GM23338 (cell line): Measurements from ENCODE around the gene A3GALT2. TPM values are rescaled to one million over a fixed set of nuclear protein-coding genes. Genes with fewer than 3 reads are reported as not detected.

ENCODE experiments used
- ATAC-seq: fragments of 200-7000 bp; cut with Tn5 transposase; 3 replicates; pipeline ENCODE4 v1.9.1; 2020
- DNase-seq: peaks from one replicate; pipeline ENCODE4 v3.0.0-alpha.2; 2015; ENCODE audit warnings: low spot score
- H2AFZ ChIP-seq: fragments of 200-600 bp; sonication (generic); 2 replicates; pipeline ENCODE4 v1.8.0; 2016; ENCODE audit warnings: antibody characterized with exemption, mild to moderate bottlenecking, moderate library complexity
- H3F3A ChIP-seq: fragments of 200-600 bp; sonication (generic); replicated peaks from 2 replicates; pipeline ENCODE4 v1.8.0; 2017; ENCODE audit warnings: antibody characterized with exemption, mixed run types, low read depth
- H3K27ac ChIP-seq: fragments of 200-600 bp; sonication (generic); 2 replicates; pipeline ENCODE4 v1.6.1; 2016; ENCODE audit warnings: low read depth
- H3K27me3 ChIP-seq: fragments of 200-600 bp; sonication (generic); 2 replicates; pipeline ENCODE4 v1.8.0; 2016; ENCODE audit warnings: mild to moderate bottlenecking, mixed run types, moderate library complexity; ENCODE audit not compliant: insufficient read depth
- H3K36me3 ChIP-seq: fragments of 200-600 bp; sonication (generic); 2 replicates; pipeline ENCODE4 v1.8.0; 2016; ENCODE audit warnings: mild to moderate bottlenecking; ENCODE audit not compliant: insufficient read depth
- H3K4me1 ChIP-seq: fragments of 200-600 bp; sonication (generic); 2 replicates; pipeline ENCODE4 v1.8.0; 2016; ENCODE audit warnings: mild to moderate bottlenecking, moderate library complexity; ENCODE audit not compliant: insufficient read depth
- H3K4me2 ChIP-seq: fragments of 200-600 bp; sonication (generic); 2 replicates; pipeline ENCODE4 v1.7.1; 2017; ENCODE audit warnings: mixed run types
- H3K4me3 ChIP-seq: fragments of 200-600 bp; sonication (generic); 2 replicates; pipeline ENCODE4 v1.6.1; 2016; ENCODE audit warnings: mixed run types
- H3K79me2 ChIP-seq: fragments of 200-600 bp; sonication (generic); replicated peaks from 2 replicates; pipeline ENCODE4 v1.8.0; 2017; ENCODE audit warnings: mild to moderate bottlenecking; ENCODE audit not compliant: insufficient read depth
- H3K9me2 ChIP-seq: fragments of 200-600 bp; sonication (generic); 2 replicates; pipeline ENCODE4 v1.8.0; 2017; ENCODE audit not compliant: insufficient read depth
- H4K20me1 ChIP-seq: fragments of 200-600 bp; sonication (generic); replicated peaks from 2 replicates; pipeline ENCODE4 v1.8.0; 2017; ENCODE audit warnings: mild to moderate bottlenecking; ENCODE audit not compliant: insufficient read depth
- H3K27ac Mint-ChIP-seq: 2 replicates; pipeline ENCODE4 v1.8.0; 2020; ENCODE audit warnings: inconsistent platforms, mild to moderate bottlenecking, moderate library complexity, mixed read lengths
- H3K27me3 Mint-ChIP-seq: 3 replicates; pipeline ENCODE4 v1.8.0; 2022; ENCODE audit warnings: low read depth, mild to moderate bottlenecking, moderate library complexity, mixed read lengths, inconsistent platforms; ENCODE audit not compliant: insufficient read depth, poor library complexity
- H3K36me3 Mint-ChIP-seq: 3 replicates; pipeline ENCODE4 v1.8.0; 2021; ENCODE audit warnings: low read depth, mild to moderate bottlenecking, inconsistent platforms, moderate library complexity, mixed read lengths
- H3K4me1 Mint-ChIP-seq: 3 replicates; pipeline ENCODE4 v1.8.0; 2020; ENCODE audit warnings: mild to moderate bottlenecking, inconsistent platforms, mixed read lengths
- H3K4me3 Mint-ChIP-seq: 3 replicates; pipeline ENCODE4 v1.8.0; 2021; ENCODE audit warnings: moderate library complexity, mild to moderate bottlenecking, inconsistent platforms, mixed read lengths
- H3K9me3 Mint-ChIP-seq: 3 replicates; pipeline ENCODE4 v1.8.0; 2020; ENCODE audit warnings: moderate library complexity, mild to moderate bottlenecking, inconsistent platforms, mixed read lengths
- CREB1 ChIP-seq: fragments of 250-450 bp; sonication (Bioruptor Pico); IDR thresholded peaks from 2 replicates; pipeline ENCODE4 v1.5.0; 2020; ENCODE audit warnings: low read depth, mild to moderate bottlenecking, moderate library complexity
- EZH2 ChIP-seq: fragments of 200-600 bp; sonication (generic); IDR thresholded peaks from one replicate; pipeline ENCODE4 v1.8.0; 2017; ENCODE audit warnings: antibody characterized with exemption, mild to moderate bottlenecking, low read depth; ENCODE audit not compliant: unreplicated experiment
- EZH2phosphoT487 ChIP-seq: fragments of 200-600 bp; sonication (generic); IDR thresholded peaks from one replicate; pipeline ENCODE4 v1.8.1; 2018; ENCODE audit warnings: antibody characterized with exemption; ENCODE audit not compliant: unreplicated experiment
- JUNB ChIP-seq: IDR thresholded peaks from one replicate; pipeline ENCODE4 v1.6.1; 2016; ENCODE audit warnings: antibody characterized with exemption; ENCODE audit not compliant: unreplicated experiment
- NANOG ChIP-seq: IDR thresholded peaks from 2 replicates; pipeline ENCODE4 v1.6.1; 2016; ENCODE audit warnings: antibody characterized with exemption, borderline replicate concordance
- STAT1 ChIP-seq: IDR thresholded peaks from one replicate; pipeline ENCODE4 v1.6.1; 2016; ENCODE audit warnings: antibody characterized with exemption; ENCODE audit not compliant: unreplicated experiment
- ZNF114 ChIP-seq: fragments of 250-450 bp; sonication (Bioruptor Pico); IDR thresholded peaks from 2 replicates; pipeline ENCODE4 v1.5.0; 2020; ENCODE audit warnings: mild to moderate bottlenecking, moderate library complexity
- ZNF331 ChIP-seq: fragments of 250-450 bp; sonication (Bioruptor Pico); IDR thresholded peaks from 2 replicates; pipeline ENCODE4 v1.5.0; 2020; ENCODE audit warnings: low read depth, mild to moderate bottlenecking, moderate library complexity
- polyA plus RNA-seq: library from polyadenylated mRNA; unstranded; fragments of >200 nt; fragmentation: Nextera tagmentation; extraction: Ambion mirVana; gene quantifications from 2 replicates; pipeline ENCODE4 v1.2.1, GENCODE V29; 2016
- total RNA-seq: library from RNA; depleted of rRNA; stranded (reverse); fragments of >200 nt; shearing (Covaris generic); gene quantifications from 2 replicates; pipeline ENCODE4 v1.2.3, GENCODE V29; 2014
- TF ChIP-seq, protein P1 (sequence below), 2 experiments: fragments of 200-600 bp in 1 of 2; sonication (generic) in 1 of 2; conservative IDR thresholded peaks; 2 replicates each; pipeline versions ENCODE4 v1.5.1 to v1.6.1; 2016 to 2017; ENCODE audit warnings: antibody characterized with exemption in 2 of 2, low read depth in 2 of 2, mild to moderate bottlenecking in 2 of 2, moderate library complexity in 1 of 2
- TF ChIP-seq, protein P2 (sequence below): IDR thresholded peaks from 2 replicates; pipeline ENCODE4 v1.6.1; 2016; ENCODE audit warnings: antibody characterized with exemption
- TF ChIP-seq, protein P3 (sequence below): IDR thresholded peaks from one replicate; pipeline ENCODE4 v1.6.1; 2018; ENCODE audit warnings: antibody characterized with exemption; ENCODE audit not compliant: unreplicated experiment

A3GALT2 gene
- total and polyA plus RNA-seq, 2 experiments from 2014 or later = not detected

DNA sequence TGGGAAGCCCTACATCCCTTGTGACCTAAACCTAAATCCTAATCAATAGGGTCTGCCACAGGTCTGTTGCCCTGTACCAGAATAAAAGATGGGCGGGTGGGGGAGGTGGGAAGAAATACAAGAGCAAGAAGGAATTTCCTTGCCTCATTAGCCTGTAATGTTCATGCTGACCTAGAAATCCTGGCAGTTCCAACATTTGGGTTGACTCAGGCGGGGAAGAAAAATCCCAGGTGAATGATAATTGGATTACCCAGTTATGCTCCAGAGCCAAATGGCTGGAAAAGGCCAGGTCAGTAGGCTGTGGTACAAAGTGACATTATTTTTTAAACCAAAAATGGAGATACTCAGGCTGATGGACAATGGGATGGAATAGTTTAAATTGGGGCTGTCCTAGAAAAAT, 27.3 kb upstream of the A3GALT2 start:
- Histone ChIP-seq H2AFZ (no peak overlapping the region), H3K36me3 (no peaks in the 10 kb centered on the region), H3K79me2 (no peaks in the 10 kb centered on the region), H3K4me2 (peak overlapping the region; percentile 81; the same call in 1 of the 2 replicates), H3K4me3 (peak overlapping the region; percentile 54; the same call in 1 of the 2 replicates), H4K20me1 (peaks cover 32% of the 10 kb centered on the region), H3K9me2 (no peaks in the 10 kb centered on the region), H3F3A (peaks cover 12% of the 10 kb centered on the region), H3K27me3 (peaks cover 94% of the 10 kb centered on the region), H3K4me1 (peaks cover 25% of the 10 kb centered on the region), H3K27ac (no peak overlapping the region)
- H3K4me3 Mint-ChIP-seq = peak overlapping the region; percentile 65
- H3K9me3 Mint-ChIP-seq = no peaks in the 10 kb centered on the region
- no peak for ATAC-seq
- peaks cover 67% of the 10 kb centered on the region for H3K27me3 Mint-ChIP-seq
- H3K36me3 Mint-ChIP-seq = no peaks in the 10 kb centered on the region; the same call in 2 of the 3 replicates
- H3K4me1 Mint-ChIP-seq = peaks cover 42% of the 10 kb centered on the region
- TF ChIP-seq NANOG (no peak), ZNF331 (CRISPR knock-in tag) (no peak), EZH2 (peak; percentile 42)
- H3K27ac Mint-ChIP-seq = no peak overlapping the region
- no peak for DNase-seq

DNA sequence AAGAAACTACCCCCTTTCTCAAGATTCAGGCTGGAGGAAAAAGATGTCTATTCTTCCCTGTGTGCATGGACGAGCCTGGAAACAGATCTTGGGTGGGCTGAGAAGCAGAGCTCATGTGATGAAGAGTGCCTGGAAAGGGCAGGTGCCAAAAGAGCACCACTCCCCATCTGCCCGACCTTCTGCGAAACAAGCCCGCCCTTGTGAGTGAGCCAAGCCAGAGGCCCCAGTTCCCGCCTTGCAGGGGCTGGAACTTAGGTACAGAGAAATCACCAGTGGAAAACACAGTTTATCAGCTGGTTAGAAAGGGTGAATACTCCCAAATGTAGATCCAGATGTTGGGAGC, 26.7 kb upstream of the A3GALT2 start:
- Histone ChIP-seq H3K36me3 (no peaks in the 10 kb centered on the region), H3K9me2 (no peaks in the 10 kb centered on the region), H3K4me2 (no peak overlapping the region), H3K4me3 (no peak overlapping the region), H3K27ac (no peak overlapping the region), H3K79me2 (no peaks in the 10 kb centered on the region), H3F3A (peaks cover 14% of the 10 kb centered on the region), H2AFZ (no peak overlapping the region), H3K27me3 (peaks cover 93% of the 10 kb centered on the region), H3K4me1 (peaks cover 29% of the 10 kb centered on the region), H4K20me1 (peaks cover 32% of the 10 kb centered on the region)
- Mint-ChIP-seq H3K4me1 (peaks cover 47% of the 10 kb centered on the region), H3K27ac (no peak overlapping the region), H3K4me3 (no peak overlapping the region), H3K36me3 (no peaks in the 10 kb centered on the region; the same call in 2 of the 3 replicates), H3K27me3 (peaks cover 66% of the 10 kb centered on the region), H3K9me3 (no peaks in the 10 kb centered on the region)
- DNase-seq = no peak
- no peak for ATAC-seq
- TF ChIP-seq, protein P1, sequence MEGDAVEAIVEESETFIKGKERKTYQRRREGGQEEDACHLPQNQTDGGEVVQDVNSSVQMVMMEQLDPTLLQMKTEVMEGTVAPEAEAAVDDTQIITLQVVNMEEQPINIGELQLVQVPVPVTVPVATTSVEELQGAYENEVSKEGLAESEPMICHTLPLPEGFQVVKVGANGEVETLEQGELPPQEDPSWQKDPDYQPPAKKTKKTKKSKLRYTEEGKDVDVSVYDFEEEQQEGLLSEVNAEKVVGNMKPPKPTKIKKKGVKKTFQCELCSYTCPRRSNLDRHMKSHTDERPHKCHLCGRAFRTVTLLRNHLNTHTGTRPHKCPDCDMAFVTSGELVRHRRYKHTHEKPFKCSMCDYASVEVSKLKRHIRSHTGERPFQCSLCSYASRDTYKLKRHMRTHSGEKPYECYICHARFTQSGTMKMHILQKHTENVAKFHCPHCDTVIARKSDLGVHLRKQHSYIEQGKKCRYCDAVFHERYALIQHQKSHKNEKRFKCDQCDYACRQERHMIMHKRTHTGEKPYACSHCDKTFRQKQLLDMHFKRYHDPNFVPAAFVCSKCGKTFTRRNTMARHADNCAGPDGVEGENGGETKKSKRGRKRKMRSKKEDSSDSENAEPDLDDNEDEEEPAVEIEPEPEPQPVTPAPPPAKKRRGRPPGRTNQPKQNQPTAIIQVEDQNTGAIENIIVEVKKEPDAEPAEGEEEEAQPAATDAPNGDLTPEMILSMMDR (conservative IDR thresholded peaks at IDR 0.05; ENCODE audit: low read depth in 2 of 2) = no peak
- TF ChIP-seq NANOG (no peak), EZH2phosphoT487 (no peak), EZH2 (no peak), ZNF331 (CRISPR knock-in tag) (no peak), ZNF114 (CRISPR knock-in tag) (no peak), JUNB (no peak), CREB1 (CRISPR knock-in tag) (no peak), STAT1 (no peak)
- TF ChIP-seq, protein P2, sequence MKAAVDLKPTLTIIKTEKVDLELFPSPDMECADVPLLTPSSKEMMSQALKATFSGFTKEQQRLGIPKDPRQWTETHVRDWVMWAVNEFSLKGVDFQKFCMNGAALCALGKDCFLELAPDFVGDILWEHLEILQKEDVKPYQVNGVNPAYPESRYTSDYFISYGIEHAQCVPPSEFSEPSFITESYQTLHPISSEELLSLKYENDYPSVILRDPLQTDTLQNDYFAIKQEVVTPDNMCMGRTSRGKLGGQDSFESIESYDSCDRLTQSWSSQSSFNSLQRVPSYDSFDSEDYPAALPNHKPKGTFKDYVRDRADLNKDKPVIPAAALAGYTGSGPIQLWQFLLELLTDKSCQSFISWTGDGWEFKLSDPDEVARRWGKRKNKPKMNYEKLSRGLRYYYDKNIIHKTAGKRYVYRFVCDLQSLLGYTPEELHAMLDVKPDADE = no peak
- TF ChIP-seq, protein P3, sequence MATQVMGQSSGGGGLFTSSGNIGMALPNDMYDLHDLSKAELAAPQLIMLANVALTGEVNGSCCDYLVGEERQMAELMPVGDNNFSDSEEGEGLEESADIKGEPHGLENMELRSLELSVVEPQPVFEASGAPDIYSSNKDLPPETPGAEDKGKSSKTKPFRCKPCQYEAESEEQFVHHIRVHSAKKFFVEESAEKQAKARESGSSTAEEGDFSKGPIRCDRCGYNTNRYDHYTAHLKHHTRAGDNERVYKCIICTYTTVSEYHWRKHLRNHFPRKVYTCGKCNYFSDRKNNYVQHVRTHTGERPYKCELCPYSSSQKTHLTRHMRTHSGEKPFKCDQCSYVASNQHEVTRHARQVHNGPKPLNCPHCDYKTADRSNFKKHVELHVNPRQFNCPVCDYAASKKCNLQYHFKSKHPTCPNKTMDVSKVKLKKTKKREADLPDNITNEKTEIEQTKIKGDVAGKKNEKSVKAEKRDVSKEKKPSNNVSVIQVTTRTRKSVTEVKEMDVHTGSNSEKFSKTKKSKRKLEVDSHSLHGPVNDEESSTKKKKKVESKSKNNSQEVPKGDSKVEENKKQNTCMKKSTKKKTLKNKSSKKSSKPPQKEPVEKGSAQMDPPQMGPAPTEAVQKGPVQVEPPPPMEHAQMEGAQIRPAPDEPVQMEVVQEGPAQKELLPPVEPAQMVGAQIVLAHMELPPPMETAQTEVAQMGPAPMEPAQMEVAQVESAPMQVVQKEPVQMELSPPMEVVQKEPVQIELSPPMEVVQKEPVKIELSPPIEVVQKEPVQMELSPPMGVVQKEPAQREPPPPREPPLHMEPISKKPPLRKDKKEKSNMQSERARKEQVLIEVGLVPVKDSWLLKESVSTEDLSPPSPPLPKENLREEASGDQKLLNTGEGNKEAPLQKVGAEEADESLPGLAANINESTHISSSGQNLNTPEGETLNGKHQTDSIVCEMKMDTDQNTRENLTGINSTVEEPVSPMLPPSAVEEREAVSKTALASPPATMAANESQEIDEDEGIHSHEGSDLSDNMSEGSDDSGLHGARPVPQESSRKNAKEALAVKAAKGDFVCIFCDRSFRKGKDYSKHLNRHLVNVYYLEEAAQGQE = no peak
